ENCODE measurements around the gene SEC63. TPM values are rescaled to one million over a fixed set of nuclear protein-coding genes. Genes with fewer than 3 reads are reported as not detected.

The SEC63 gene
- total and polyA plus RNA-seq, 2 of the 4 experiments (the other 2 are of a cell fraction): 8.6 to 22.4 TPM

DNA sequence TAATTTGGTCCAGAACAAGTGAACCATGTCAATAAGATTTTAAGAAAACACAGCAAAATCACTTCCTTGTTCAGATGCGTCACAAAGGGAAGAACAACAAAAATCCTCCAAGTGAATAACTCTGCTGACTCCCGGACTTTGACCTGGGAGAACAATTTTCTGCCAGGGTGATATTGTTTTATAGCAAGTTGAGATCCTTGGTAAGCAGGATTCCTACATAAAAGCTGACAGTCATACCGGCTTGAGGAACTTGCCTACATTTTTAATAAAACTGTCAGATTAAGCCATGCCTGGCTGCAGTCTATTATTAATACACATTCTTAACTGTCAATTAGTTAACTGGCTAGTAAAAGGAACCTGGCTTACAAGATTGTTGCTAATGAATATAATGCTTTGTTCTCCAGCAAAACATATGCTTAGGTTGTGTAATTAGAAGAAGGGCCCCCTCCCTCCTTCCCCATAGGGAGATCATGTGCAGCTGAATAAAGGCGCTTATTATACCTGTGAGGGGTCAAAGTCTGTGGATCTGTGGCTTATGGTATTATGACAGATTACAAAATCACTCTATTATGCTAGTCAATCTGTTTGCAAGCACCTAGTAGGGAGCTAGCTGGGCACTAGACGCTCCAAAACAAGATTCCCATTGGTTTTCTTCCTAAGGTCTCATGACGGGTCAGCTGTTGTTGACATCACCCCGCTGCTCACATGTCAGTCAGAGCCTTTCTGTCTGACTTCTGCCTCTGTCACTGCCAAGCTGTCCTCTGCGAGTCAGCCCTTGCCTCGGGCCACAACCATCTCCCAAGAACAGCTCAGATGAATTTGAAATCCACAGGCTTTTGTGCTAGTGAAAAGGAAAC, 44.6 kb upstream of the SEC63 start:
- no peak overlapping the region for H3K23ac ChIP-seq (ENCODE audit: low read depth, low read length)
- no peaks in the 10 kb centered on the region for H3K36me3 ChIP-seq (ENCODE audit: control insufficient read depth, insufficient read depth, low read length)
- no peak for ATAC-seq (ENCODE audit: low read depth)
- H4K8ac ChIP-seq (ENCODE audit: low read depth in 2 of 2, low read length in 2 of 2): no peak overlapping the region
- no peak overlapping the region for H3K4me2 ChIP-seq (ENCODE audit: low read depth, low read length)
- H3K79me1 ChIP-seq (ENCODE audit: low read depth in 1 of 2, low read length in 2 of 2): no peaks in the 10 kb centered on the region
- intact Hi-C loops (cut with micrococcal nuclease) (no loop called here), dilution Hi-C loops (cut with HindIII; ENCODE audit: low sequenced_read_pairs, unreplicated experiment) (no loop called here), in situ Hi-C loops (cut with MboI; ENCODE audit: low sequenced_read_pairs) (no loop called here)
- H2BK5ac ChIP-seq (ENCODE audit: low read depth, low read length, poor library complexity, severe bottlenecking): no peak overlapping the region
- POLR2A ChIA-PET (ENCODE audit: unreplicated experiment): interaction anchor here (0.6 kb wide), 1 partner anchor 1381 kb away, joined by 3 read pairs; no protein-coding TSS in a partner anchor
- H2BK120ac ChIP-seq (ENCODE audit: low read depth, low read length): no peak overlapping the region
- no peak overlapping the region for H2AK9ac ChIP-seq (replicated peaks; ENCODE audit: low read depth, low read length, poor library complexity)
- no peaks in the 10 kb centered on the region for H3K9me3 ChIP-seq (ENCODE audit: control insufficient read depth, insufficient read depth, low read length)
- no peak overlapping the region for H3K18ac ChIP-seq (ENCODE audit: low read depth, low read length)
- H4K20me1 ChIP-seq (ENCODE audit: insufficient read depth, low read length): no peaks in the 10 kb centered on the region
- no peak overlapping the region for H3K56ac ChIP-seq (ENCODE audit: extremely low read depth, insufficient read depth, low read length)
- no TSS peak for BruUV-seq (replicated peaks)
- H3K9ac ChIP-seq (ENCODE audit: low read depth, low read length): no peak overlapping the region
- no peak overlapping the region for H2BK20ac ChIP-seq (ENCODE audit: low read depth, low read length)
- peak; percentile 6 for DNase-seq
- H4K91ac ChIP-seq (ENCODE audit: insufficient read depth, low read depth, low read length): no peak overlapping the region
- no peak overlapping the region for H3K4ac ChIP-seq (ENCODE audit: low read depth, low read length)
- CTCF ChIA-PET: no interaction called here
- H3K4me1 ChIP-seq (ENCODE audit: control insufficient read depth, insufficient read depth, low read length): no peaks in the 10 kb centered on the region
- H4K5ac ChIP-seq (ENCODE audit: low read depth, low read length): no peak overlapping the region
- no peak overlapping the region for H3K4me3 ChIP-seq (ENCODE audit: insufficient read depth, low read depth, low read length)
- H2AK5ac ChIP-seq (ENCODE audit: low read depth, low read length): no peak overlapping the region
- 0% methylated on average over 1 of the region's 9 CpGs; no CpG with 5 or more reads in 1 of the 2 experiments for WGBS, 2 experiments (ENCODE audit: extremely low coverage in 2 of 2, insufficient read length in 1 of 2)
- H2AFZ ChIP-seq (replicated peaks; ENCODE audit: low read length, poor library complexity): no peak overlapping the region
- H3K14ac ChIP-seq (replicated peaks; ENCODE audit: low read depth, low read length): no peak overlapping the region
- no peak overlapping the region for H3K27ac ChIP-seq (ENCODE audit: insufficient read depth, low read length)
- H3K27me3 ChIP-seq (ENCODE audit: control insufficient read depth, insufficient read depth, low read length): peaks cover 3% of the 10 kb centered on the region
- no peak overlapping the region for H2BK15ac ChIP-seq (ENCODE audit: low read depth, low read length)
- no peaks in the 10 kb centered on the region for H3K9me1 ChIP-seq (ENCODE audit: insufficient read depth, low read length)
- TF ChIP-seq, protein P1, sequence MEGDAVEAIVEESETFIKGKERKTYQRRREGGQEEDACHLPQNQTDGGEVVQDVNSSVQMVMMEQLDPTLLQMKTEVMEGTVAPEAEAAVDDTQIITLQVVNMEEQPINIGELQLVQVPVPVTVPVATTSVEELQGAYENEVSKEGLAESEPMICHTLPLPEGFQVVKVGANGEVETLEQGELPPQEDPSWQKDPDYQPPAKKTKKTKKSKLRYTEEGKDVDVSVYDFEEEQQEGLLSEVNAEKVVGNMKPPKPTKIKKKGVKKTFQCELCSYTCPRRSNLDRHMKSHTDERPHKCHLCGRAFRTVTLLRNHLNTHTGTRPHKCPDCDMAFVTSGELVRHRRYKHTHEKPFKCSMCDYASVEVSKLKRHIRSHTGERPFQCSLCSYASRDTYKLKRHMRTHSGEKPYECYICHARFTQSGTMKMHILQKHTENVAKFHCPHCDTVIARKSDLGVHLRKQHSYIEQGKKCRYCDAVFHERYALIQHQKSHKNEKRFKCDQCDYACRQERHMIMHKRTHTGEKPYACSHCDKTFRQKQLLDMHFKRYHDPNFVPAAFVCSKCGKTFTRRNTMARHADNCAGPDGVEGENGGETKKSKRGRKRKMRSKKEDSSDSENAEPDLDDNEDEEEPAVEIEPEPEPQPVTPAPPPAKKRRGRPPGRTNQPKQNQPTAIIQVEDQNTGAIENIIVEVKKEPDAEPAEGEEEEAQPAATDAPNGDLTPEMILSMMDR (conservative IDR thresholded peaks at IDR 0.05; ENCODE audit: low read depth, low read length): no peak
- TF ChIP-seq POLR2A (IDR thresholded peaks at IDR 0.05; ENCODE audit: low read depth, low read length) (no peak), NFE2L2 (IDR thresholded peaks at IDR 0.05; ENCODE audit: low read depth, low read length) (no peak), MAFK (IDR thresholded peaks at IDR 0.05; ENCODE audit: low read depth, low read length) (no peak), RFX5 (IDR thresholded peaks at IDR 0.05; ENCODE audit: low read depth, low read length) (no peak), MAZ (IDR thresholded peaks at IDR 0.05; ENCODE audit: borderline replicate concordance, low read depth, low read length) (no peak), RCOR1 (IDR thresholded peaks at IDR 0.05; ENCODE audit: insufficient replicate concordance, low read length) (no peak), MXI1 (IDR thresholded peaks at IDR 0.05; ENCODE audit: borderline replicate concordance, low read depth, low read length) (no peak), RAD21 (IDR thresholded peaks at IDR 0.05; ENCODE audit: low read length) (no peak), FOS (IDR thresholded peaks at IDR 0.05; ENCODE audit: low read depth, low read length) (no peak), BHLHE40 (IDR thresholded peaks at IDR 0.05; ENCODE audit: low read depth, low read length) (no peak), CHD1 (IDR thresholded peaks at IDR 0.05; ENCODE audit: low read depth, low read length) (no peak), SMC3 (IDR thresholded peaks at IDR 0.05; ENCODE audit: low read depth, low read length) (no peak)
- TF ChIP-seq, protein P2, sequence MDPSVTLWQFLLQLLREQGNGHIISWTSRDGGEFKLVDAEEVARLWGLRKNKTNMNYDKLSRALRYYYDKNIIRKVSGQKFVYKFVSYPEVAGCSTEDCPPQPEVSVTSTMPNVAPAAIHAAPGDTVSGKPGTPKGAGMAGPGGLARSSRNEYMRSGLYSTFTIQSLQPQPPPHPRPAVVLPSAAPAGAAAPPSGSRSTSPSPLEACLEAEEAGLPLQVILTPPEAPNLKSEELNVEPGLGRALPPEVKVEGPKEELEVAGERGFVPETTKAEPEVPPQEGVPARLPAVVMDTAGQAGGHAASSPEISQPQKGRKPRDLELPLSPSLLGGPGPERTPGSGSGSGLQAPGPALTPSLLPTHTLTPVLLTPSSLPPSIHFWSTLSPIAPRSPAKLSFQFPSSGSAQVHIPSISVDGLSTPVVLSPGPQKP (IDR thresholded peaks at IDR 0.05; ENCODE audit: borderline replicate concordance, low read depth, low read length): no peak
- TF ChIP-seq, protein P3, sequence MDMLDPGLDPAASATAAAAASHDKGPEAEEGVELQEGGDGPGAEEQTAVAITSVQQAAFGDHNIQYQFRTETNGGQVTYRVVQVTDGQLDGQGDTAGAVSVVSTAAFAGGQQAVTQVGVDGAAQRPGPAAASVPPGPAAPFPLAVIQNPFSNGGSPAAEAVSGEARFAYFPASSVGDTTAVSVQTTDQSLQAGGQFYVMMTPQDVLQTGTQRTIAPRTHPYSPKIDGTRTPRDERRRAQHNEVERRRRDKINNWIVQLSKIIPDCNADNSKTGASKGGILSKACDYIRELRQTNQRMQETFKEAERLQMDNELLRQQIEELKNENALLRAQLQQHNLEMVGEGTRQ (IDR thresholded peaks at IDR 0.05; ENCODE audit: low read depth, low read length): no peak; the same call in 1 of the 2 replicates
